Sigmoid colon (tissue), 3 donors: Measurements from ENCODE around the gene BTF3.

Experiments used
- POLR2A ChIP-seq, 2 donors: fragments of 450-650 bp; IDR thresholded peaks; one replicate each; pipeline ENCODE4 v1.6.1; 2016; ENCODE audit warnings: antibody characterized with exemption in 2 of 2, mild to moderate bottlenecking in 2 of 2, moderate library complexity in 2 of 2
- TF ChIP-seq, protein P1 (sequence below), 4 experiments: fragments of 450-650 bp in 3 of 4; fragments of 200-600 bp in 1 of 4; IDR thresholded peaks; one replicate each; pipeline ENCODE4 v1.5.1; 2016 to 2019; ENCODE audit warnings: antibody characterized with exemption in 4 of 4, mild to moderate bottlenecking in 3 of 4, moderate library complexity in 2 of 4

DNA sequence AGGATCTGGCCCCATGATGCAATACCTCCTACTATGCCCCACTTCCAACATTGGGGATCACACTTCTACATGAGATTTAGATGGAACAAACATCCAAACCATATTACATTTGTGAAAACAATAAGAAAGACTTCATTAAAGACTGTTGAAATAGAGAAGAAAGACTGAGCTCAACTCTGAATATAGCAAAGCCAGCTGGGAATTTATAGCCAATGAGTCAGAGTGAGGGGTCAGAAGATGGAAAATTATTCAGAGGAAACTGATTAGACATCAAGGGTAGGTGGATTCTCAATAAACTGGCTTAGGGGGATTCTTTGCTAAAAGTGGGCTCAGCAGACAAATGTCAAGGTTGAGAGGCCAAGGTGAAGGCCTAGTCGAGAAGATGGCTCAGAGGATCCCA is 25.6 kb downstream of the BTF3 start:
- TF ChIP-seq, protein P1, sequence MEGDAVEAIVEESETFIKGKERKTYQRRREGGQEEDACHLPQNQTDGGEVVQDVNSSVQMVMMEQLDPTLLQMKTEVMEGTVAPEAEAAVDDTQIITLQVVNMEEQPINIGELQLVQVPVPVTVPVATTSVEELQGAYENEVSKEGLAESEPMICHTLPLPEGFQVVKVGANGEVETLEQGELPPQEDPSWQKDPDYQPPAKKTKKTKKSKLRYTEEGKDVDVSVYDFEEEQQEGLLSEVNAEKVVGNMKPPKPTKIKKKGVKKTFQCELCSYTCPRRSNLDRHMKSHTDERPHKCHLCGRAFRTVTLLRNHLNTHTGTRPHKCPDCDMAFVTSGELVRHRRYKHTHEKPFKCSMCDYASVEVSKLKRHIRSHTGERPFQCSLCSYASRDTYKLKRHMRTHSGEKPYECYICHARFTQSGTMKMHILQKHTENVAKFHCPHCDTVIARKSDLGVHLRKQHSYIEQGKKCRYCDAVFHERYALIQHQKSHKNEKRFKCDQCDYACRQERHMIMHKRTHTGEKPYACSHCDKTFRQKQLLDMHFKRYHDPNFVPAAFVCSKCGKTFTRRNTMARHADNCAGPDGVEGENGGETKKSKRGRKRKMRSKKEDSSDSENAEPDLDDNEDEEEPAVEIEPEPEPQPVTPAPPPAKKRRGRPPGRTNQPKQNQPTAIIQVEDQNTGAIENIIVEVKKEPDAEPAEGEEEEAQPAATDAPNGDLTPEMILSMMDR (IDR thresholded peaks at IDR 0.05) = no peak
- no peak for TF ChIP-seq POLR2A (IDR thresholded peaks at IDR 0.05)
